NCI-H226 (cell line): ENCODE measurements around the gene ANK2.
A peak's percentile ranks its signal among the peaks of the same experiment; 100 is the strongest.
"Not testable (repeated sequence)": the region's sequence is repeated elsewhere in the genome, so short reads cannot be mapped to it uniquely, and the experiment has no call there.

ENCODE experiments used
- DNase-seq: peaks from one replicate; pipeline ENCODE4 v3.0.0-alpha.2; 2015

Gene ANK2

GRCh38 chr4:113154281-113154680 lies 104.8 kb downstream of the ANK2 start:
- no peak for DNase-seq

GRCh38 chr4:113157086-113157857 lies 107.8 kb downstream of the ANK2 start:
- DNase-seq: no peak

GRCh38 chr4:113159942-113160545 lies 110.6 kb downstream of the ANK2 start:
- peak; percentile 14 for DNase-seq

- DNase-seq: no peak
Observed at GRCh38 chr4:113160548-113160947, 111.1 kb downstream of the ANK2 start.

GRCh38 chr4:113162089-113162488 lies 112.6 kb downstream of the ANK2 start:
- no peak for DNase-seq

GRCh38 chr4:113169368-113169767 lies 119.9 kb downstream of the ANK2 start:
- no peak for DNase-seq

- DNase-seq: no peak
Observed at GRCh38 chr4:113170115-113170804, 120.8 kb downstream of the ANK2 start.

- no peak for DNase-seq
Observed at GRCh38 chr4:113170805-113171468, 121.5 kb downstream of the ANK2 start.

- DNase-seq: no peak
Observed at GRCh38 chr4:113173126-113173792, 123.8 kb downstream of the ANK2 start.

- no peak for DNase-seq
Observed at GRCh38 chr4:113173793-113174264, 124.4 kb downstream of the ANK2 start.

- no peak for DNase-seq
Observed at GRCh38 chr4:113179091-113179490, 129.6 kb downstream of the ANK2 start.

- no peak for DNase-seq
Observed at GRCh38 chr4:113179996-113180395, 130.5 kb downstream of the ANK2 start.

GRCh38 chr4:113181289-113182007 lies 132.0 kb downstream of the ANK2 start:
- DNase-seq: no peak

- no peak for DNase-seq
Observed at GRCh38 chr4:113183032-113183605, 133.7 kb downstream of the ANK2 start.

- DNase-seq: not testable (repeated sequence)
Observed at GRCh38 chr4:113186220-113186619, 136.8 kb downstream of the ANK2 start.

GRCh38 chr4:113186913-113187312 lies 137.5 kb downstream of the ANK2 start:
- no peak for DNase-seq

- DNase-seq: no peak
Observed at GRCh38 chr4:113187358-113187757, 137.9 kb downstream of the ANK2 start.

GRCh38 chr4:113189546-113189945 lies 140.1 kb downstream of the ANK2 start:
- DNase-seq: no peak

GRCh38 chr4:113209153-113209552 lies 159.7 kb downstream of the ANK2 start:
- no peak for DNase-seq

- no peak for DNase-seq
Observed at GRCh38 chr4:113209652-113210320, 160.3 kb downstream of the ANK2 start.

GRCh38 chr4:113212613-113213012 lies 163.2 kb downstream of the ANK2 start:
- no peak for DNase-seq
